Measurements from ENCODE around the gene BSG.

The BSG gene

DNA sequence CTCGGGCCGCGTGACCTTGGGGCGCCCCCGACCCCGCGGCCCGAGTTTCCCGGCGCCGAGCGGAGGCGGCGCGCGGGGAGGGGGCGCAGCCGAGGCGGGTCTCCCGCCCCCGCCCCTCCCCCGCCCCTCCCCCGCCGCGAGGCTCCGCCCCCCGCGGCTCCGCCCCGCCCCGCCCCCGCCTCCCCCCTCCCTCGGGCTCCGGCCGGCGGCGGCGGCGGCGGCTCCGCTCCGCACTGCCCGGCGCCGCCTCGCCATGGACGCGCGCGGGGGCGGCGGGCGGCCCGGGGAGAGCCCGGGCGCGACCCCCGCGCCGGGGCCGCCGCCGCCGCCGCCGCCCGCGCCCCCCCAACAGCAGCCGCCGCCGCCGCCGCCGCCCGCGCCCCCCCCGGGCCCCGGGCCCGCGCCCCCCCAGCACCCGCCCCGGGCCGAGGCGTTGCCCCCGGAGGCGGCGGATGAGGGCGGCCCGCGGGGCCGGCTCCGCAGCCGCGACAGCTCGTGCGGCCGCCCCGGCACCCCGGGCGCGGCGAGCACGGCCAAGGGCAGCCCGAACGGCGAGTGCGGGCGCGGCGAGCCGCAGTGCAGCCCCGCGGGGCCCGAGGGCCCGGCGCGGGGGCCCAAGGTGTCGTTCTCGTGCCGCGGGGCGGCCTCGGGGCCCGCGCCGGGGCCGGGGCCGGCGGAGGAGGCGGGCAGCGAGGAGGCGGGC is 17.4 kb downstream of the BSG start, which contains the start of gene HCN2:
Gene HCN2, plus strand, starts transcription at position 189 of the 703 bp plus-strand sequence. Its CDS starts 65 bp downstream, at position 254.
- peak within 1 kb of the TSS; percentile 35; the same call in 1 of the 2 replicates for H3K27ac ChIP-seq (ENCODE audit: extremely low read depth, low read depth, low read length)
- TF ChIP-seq, protein P1, sequence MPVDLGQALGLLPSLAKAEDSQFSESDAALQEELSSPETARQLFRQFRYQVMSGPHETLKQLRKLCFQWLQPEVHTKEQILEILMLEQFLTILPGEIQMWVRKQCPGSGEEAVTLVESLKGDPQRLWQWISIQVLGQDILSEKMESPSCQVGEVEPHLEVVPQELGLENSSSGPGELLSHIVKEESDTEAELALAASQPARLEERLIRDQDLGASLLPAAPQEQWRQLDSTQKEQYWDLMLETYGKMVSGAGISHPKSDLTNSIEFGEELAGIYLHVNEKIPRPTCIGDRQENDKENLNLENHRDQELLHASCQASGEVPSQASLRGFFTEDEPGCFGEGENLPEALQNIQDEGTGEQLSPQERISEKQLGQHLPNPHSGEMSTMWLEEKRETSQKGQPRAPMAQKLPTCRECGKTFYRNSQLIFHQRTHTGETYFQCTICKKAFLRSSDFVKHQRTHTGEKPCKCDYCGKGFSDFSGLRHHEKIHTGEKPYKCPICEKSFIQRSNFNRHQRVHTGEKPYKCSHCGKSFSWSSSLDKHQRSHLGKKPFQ (tag by site-specific recombination; IDR thresholded peaks at IDR 0.05) = no peak
- TF ChIP-seq ZNF2 (tag by site-specific recombination; IDR thresholded peaks at IDR 0.05) (no peak), SCRT1 (tag by site-specific recombination; IDR thresholded peaks at IDR 0.05; ENCODE audit: borderline replicate concordance) (no peak), ZNF248 (tag by site-specific recombination; IDR thresholded peaks at IDR 0.05) (no peak), YY2 (tag by site-specific recombination; IDR thresholded peaks at IDR 0.05) (no peak), ZNF837 (tag by site-specific recombination; IDR thresholded peaks at IDR 0.05) (no peak), ZNF174 (tag by site-specific recombination; IDR thresholded peaks at IDR 0.05) (no peak), KLF7 (tag by site-specific recombination; IDR thresholded peaks at IDR 0.05; ENCODE audit: borderline replicate concordance) (no peak), ZIC2 (tag by site-specific recombination; IDR thresholded peaks at IDR 0.05) (no peak), ZNF501 (tag by site-specific recombination; IDR thresholded peaks at IDR 0.05) (no peak), ZNF223 (tag by site-specific recombination; IDR thresholded peaks at IDR 0.05) (no peak), ZNF704 (tag by site-specific recombination; IDR thresholded peaks at IDR 0.05) (no peak), ZBTB21 (tag by site-specific recombination; IDR thresholded peaks at IDR 0.05) (no peak), ZNF473 (tag by site-specific recombination; IDR thresholded peaks at IDR 0.05) (no peak), ZNF558 (tag by site-specific recombination; IDR thresholded peaks at IDR 0.05) (no peak), AEBP2 (tag by site-specific recombination; IDR thresholded peaks at IDR 0.05; ENCODE audit: borderline replicate concordance) (no peak), ZNF571 (tag by site-specific recombination; IDR thresholded peaks at IDR 0.05) (no peak), OSR2 (tag by site-specific recombination; IDR thresholded peaks at IDR 0.05) (no peak)
- TF ChIP-seq, protein P2, sequence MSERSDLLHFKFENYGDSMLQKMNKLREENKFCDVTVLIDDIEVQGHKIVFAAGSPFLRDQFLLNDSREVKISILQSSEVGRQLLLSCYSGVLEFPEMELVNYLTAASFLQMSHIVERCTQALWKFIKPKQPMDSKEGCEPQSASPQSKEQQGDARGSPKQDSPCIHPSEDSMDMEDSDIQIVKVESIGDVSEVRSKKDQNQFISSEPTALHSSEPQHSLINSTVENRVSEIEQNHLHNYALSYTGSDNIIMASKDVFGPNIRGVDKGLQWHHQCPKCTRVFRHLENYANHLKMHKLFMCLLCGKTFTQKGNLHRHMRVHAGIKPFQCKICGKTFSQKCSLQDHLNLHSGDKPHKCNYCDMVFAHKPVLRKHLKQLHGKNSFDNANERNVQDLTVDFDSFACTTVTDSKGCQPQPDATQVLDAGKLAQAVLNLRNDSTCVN (tag by site-specific recombination; optimal IDR thresholded peaks at IDR 0.05) = no peak
- POLR2A ChIA-PET = no interaction called here
- H3K4me1 ChIP-seq (ENCODE audit: control insufficient read depth, insufficient read depth, low read length) = peaks cover 7% of the 10 kb centered on the region; the same call in 1 of the 2 replicates
- CTCF ChIA-PET = no interaction called here
- H3K4me3 ChIP-seq (ENCODE audit: low read depth, low read length) = peak within 1 kb of the TSS; percentile 24
- H3K36me3 ChIP-seq (ENCODE audit: control insufficient read depth in 2 of 2, insufficient read depth in 1 of 2, low read length in 2 of 2) = no peaks in the 10 kb centered on the region
- no peaks in the 10 kb centered on the region for H3K9me3 ChIP-seq (ENCODE audit: control insufficient read depth, insufficient read depth, low read depth, low read length)

- ChIA-PET POLR2A (no interaction called here), CTCF (no interaction called here)
- no peak overlapping the region; the same call in 1 of the 2 replicates for H3K27ac ChIP-seq (ENCODE audit: extremely low read depth, low read depth, low read length)
- H3K36me3 ChIP-seq (ENCODE audit: control insufficient read depth in 2 of 2, insufficient read depth in 1 of 2, low read length in 2 of 2) = no peaks in the 10 kb centered on the region
- peaks cover 7% of the 10 kb centered on the region; the same call in 1 of the 2 replicates for H3K4me1 ChIP-seq (ENCODE audit: control insufficient read depth, insufficient read depth, low read length)
- H3K9me3 ChIP-seq (ENCODE audit: control insufficient read depth, insufficient read depth, low read depth, low read length) = no peaks in the 10 kb centered on the region
- H3K4me3 ChIP-seq (ENCODE audit: low read depth, low read length) = peak overlapping the region; percentile 24
- TF ChIP-seq SP2 (tag by site-specific recombination; IDR thresholded peaks at IDR 0.05) = peak; percentile 59
- no peak for TF ChIP-seq ZBTB1 (tag by site-specific recombination; IDR thresholded peaks at IDR 0.05)
- no peak for TF ChIP-seq PBX3 (CRISPR knock-in tag; IDR thresholded peaks at IDR 0.05)
- TF ChIP-seq, protein P2 (tag by site-specific recombination; optimal IDR thresholded peaks at IDR 0.05) = peak; percentile 51
- peak; percentile 36; the same call in 1 of the 2 replicates for TF ChIP-seq SCRT2 (tag by site-specific recombination; IDR thresholded peaks at IDR 0.05)
Measured at GRCh38 chr19:590396-590745, 18.0 kb downstream of the BSG start.
